Upper lobe of right lung (tissue), 1 donor: ENCODE results near the gene RPP30. TPM values are rescaled to one million over a fixed set of nuclear protein-coding genes. Genes with fewer than 3 reads are reported as not detected.

Experiments
- ATAC-seq: fragments of 200-7000 bp; cut with Tn5 transposase; one replicate; pipeline ENCODE4 v1.9.1; 2020; ENCODE audit warnings: mild to moderate bottlenecking, moderate library complexity
- DNase-seq: peaks from one replicate; pipeline ENCODE4 v3.0.0-alpha.2; 2020
- H3K27ac ChIP-seq: fragments of 200-600 bp; one replicate; pipeline ENCODE4 v1.8.0; 2022
- H3K27me3 ChIP-seq: fragments of 200-600 bp; one replicate; pipeline ENCODE4 v1.8.0; 2022; ENCODE audit warnings: mild to moderate bottlenecking
- H3K36me3 ChIP-seq: fragments of 200-600 bp; one replicate; pipeline ENCODE4 v1.8.0; 2022
- H3K4me1 ChIP-seq: fragments of 200-600 bp; one replicate; pipeline ENCODE4 v1.8.0; 2022
- H3K4me3 ChIP-seq: fragments of 200-600 bp; one replicate; pipeline ENCODE4 v1.8.0; 2022; ENCODE audit warnings: mild to moderate bottlenecking
- H3K9me3 ChIP-seq: fragments of 200-600 bp; one replicate; pipeline ENCODE4 v1.8.0; 2022
- CTCF ChIP-seq: fragments of 200-600 bp; IDR thresholded peaks from one replicate; pipeline ENCODE4 v1.8.0; 2022; ENCODE audit warnings: antibody characterized with exemption
- intact Hi-C: fragments of 100-400 bp; cut with DNase I; formaldehyde crosslinking; loops from one replicate; pipeline ENCODE4 v1.11.0; 2022
- total RNA-seq: library from RNA; stranded (reverse); fragmentation: NEBNext Ultra II Directional; extraction: Animal tissue kit (Norgen Biotek cat#: 25700); gene quantifications from one replicate; pipeline ENCODE4 v1.2.1, GENCODE V29; 2021
- donor health status: DM: no; HTN: yes; CAD: no; lungs with severe emphysema.

The RPP30 gene
- total RNA-seq, 1 donor from 2014 or later: 26.1 TPM

GRCh38 chr10:90930971-90931871, 59.4 kb downstream of the RPP30 start:
- H3K4me3 ChIP-seq: no peak overlapping the region
- H3K9me3 ChIP-seq: no peaks in the 10 kb centered on the region
- intact Hi-C loops: no loop called here
- no peak for TF ChIP-seq CTCF
- peaks cover 31% of the 10 kb centered on the region for H3K4me1 ChIP-seq
- no peaks in the 10 kb centered on the region for H3K36me3 ChIP-seq
- ATAC-seq (peak; percentile 82), DNase-seq (no peak)
- peak overlapping the region; percentile 77 for H3K27ac ChIP-seq
- no peaks in the 10 kb centered on the region for H3K27me3 ChIP-seq

GRCh38 chr10:90935581-90936275, 64.0 kb downstream of the RPP30 start:
- peaks cover 18% of the 10 kb centered on the region for H3K4me1 ChIP-seq
- intact Hi-C loops: no loop called here
- H3K27ac ChIP-seq: no peak overlapping the region
- no peak overlapping the region for H3K4me3 ChIP-seq
- H3K9me3 ChIP-seq: no peaks in the 10 kb centered on the region
- DNase-seq (no peak), ATAC-seq (no peak)
- no peaks in the 10 kb centered on the region for H3K36me3 ChIP-seq
- no peak for TF ChIP-seq CTCF
- no peaks in the 10 kb centered on the region for H3K27me3 ChIP-seq

GRCh38 chr10:90936276-90936659, 64.5 kb downstream of the RPP30 start:
- TF ChIP-seq CTCF: no peak
- ATAC-seq (no peak), DNase-seq (no peak)
- H3K36me3 ChIP-seq: no peaks in the 10 kb centered on the region
- H3K27ac ChIP-seq: no peak overlapping the region
- peaks cover 18% of the 10 kb centered on the region for H3K4me1 ChIP-seq
- H3K4me3 ChIP-seq: no peak overlapping the region
- H3K9me3 ChIP-seq: no peaks in the 10 kb centered on the region
- no peaks in the 10 kb centered on the region for H3K27me3 ChIP-seq
- intact Hi-C loops: no loop called here

GRCh38 chr10:90937645-90938258, 66.0 kb downstream of the RPP30 start:
- ATAC-seq (no peak), DNase-seq (no peak)
- no peak for TF ChIP-seq CTCF
- peaks cover 8% of the 10 kb centered on the region for H3K4me1 ChIP-seq
- no peak overlapping the region for H3K27ac ChIP-seq
- intact Hi-C loops: no loop called here
- H3K36me3 ChIP-seq: no peaks in the 10 kb centered on the region
- H3K4me3 ChIP-seq: no peak overlapping the region
- H3K9me3 ChIP-seq: no peaks in the 10 kb centered on the region
- H3K27me3 ChIP-seq: no peaks in the 10 kb centered on the region

- DNase-seq (no peak), ATAC-seq (no peak)
- no peaks in the 10 kb centered on the region for H3K36me3 ChIP-seq
- no peak overlapping the region for H3K4me3 ChIP-seq
- no peaks in the 10 kb centered on the region for H3K9me3 ChIP-seq
- H3K4me1 ChIP-seq: peaks cover 8% of the 10 kb centered on the region
- H3K27me3 ChIP-seq: no peaks in the 10 kb centered on the region
- intact Hi-C loops: no loop called here
- no peak for TF ChIP-seq CTCF
- H3K27ac ChIP-seq: no peak overlapping the region
Measured at GRCh38 chr10:90939116-90939515, 67.3 kb downstream of the RPP30 start.
